G401 (cell line): ENCODE data around the gene ARPIN. TPM values are rescaled to one million over a fixed set of nuclear protein-coding genes. Genes with fewer than 3 reads are reported as not detected.

Experiments used
- DNase-seq: peaks from one replicate; pipeline ENCODE4 v3.0.0-alpha.2; 2015; ENCODE audit warnings: low spot score
- in situ Hi-C: cut with HindIII; loops from 2 replicates; pipeline ENCODE4 v1.10.0; 2016; ENCODE audit warnings: low sequenced_read_pairs, mixed read lengths
- total RNA-seq: library from RNA; depleted of rRNA; stranded (reverse); fragments of >200 nt; shearing (Covaris generic); gene quantifications from 2 replicates; pipeline ENCODE4 v1.2.3, GENCODE V29; 2014

ARPIN gene
- total RNA-seq, 1 experiment from 2014 or later, result 5.3 TPM

DNA sequence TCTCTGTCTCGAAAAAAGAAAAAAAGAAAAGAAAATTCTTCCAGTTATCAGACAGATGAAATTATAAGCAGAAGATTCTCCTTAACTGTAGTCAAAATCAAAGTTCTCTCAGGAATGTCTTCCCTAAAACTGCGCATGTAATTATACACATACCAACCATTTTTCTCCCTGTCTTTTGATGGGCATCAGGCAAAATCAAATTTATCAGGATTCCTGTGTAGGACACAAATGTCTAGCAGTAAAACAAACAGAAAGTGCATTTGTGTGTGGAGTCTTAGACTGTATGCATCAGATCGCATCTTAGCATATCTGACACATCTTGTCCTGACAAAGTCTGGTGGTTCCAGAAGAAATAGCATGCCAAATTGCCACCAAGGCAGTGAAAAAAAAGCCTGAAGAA, 3.9 kb upstream of the ARPIN start:
- in situ Hi-C loops, result no loop called here
- no peak for DNase-seq

DNA sequence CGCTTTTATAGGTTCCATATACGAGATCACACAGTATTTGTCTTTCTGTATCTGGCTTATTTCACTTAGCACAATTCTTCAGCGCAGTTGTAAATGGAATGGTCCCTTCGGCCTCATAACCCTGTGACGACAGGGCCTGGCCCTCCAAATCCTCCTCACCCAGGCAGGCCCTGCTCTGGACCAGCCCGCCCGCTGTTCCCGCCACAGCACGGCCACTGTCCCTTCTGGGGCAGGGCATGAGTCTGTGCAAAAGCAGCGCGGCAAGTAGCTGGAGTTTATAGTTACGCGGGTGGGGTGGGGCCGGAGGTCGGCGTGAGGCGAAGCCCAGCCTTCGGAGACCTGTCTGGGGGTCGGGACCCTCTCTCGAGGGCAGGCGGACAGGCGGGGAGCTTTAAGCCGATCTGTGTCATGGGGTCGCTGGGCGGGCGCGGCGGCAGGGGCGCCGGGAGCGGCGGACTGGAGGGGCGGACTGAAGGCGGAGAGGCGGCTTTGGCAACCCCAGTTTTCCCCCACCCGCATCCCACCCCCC, 543 bp downstream of the ARPIN start:
- in situ Hi-C loops, result no loop called here
- peak; percentile 58 for DNase-seq

DNA sequence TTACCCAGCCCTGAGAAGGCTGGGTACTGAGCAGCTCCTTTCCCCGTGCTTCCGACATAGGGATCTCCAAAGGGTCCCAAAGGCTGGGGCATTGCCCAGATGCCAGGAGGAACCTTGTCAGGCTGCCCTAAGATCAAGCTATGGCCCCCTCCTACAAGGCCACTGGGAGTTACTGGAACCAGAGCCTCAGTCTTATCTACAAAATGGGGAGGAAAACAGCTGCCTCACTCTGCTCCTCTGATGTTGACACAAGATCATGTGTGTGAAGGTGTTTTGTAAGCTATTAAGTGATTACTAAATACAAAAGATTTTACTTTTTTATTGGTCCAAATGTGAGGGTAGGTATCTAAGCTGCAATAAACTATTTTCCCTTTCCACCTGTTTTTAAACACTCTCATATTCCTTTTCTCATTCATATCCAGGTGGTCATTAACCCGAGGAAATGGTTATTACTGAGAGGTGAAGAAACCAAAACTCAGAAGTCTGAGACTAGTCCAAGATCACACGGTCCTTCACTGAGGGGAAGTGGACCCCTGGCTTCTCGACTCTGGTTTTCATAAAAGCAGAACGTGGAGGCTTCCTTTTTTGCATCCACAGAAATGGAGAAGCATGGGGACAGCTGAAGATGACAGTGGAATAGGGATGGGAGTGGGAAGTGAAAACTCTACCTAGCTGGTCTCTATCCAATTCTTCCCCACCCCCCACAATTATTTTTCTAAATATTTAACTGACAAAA, 1.7 kb downstream of the ARPIN start:
- in situ Hi-C loops, result no loop called here

DNA sequence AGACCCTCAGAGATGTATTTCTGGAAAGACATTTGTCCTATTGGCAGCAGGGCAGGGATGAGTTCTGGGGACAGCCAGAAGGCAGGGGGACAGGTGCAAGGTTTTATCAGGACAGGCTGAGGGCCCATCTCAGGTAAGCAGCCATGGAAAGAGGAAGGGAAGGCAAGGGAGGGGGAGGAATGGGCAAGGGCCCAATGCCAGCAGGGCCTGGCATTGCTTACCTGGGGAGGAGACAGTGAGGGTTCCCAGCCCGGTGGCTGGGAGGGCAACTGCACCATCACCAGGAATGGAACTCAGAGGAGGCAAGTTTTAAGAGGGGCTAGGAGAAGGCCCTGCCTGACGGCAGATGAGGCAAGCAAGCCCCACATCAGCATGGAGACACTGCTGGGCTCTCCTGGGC, 3.1 kb downstream of the ARPIN start:
- DNase-seq, result no peak
- in situ Hi-C loops, result no loop called here

More for the DNA sequence above, 1.7 kb downstream of the ARPIN start:
- DNase-seq, result no peak

DNA sequence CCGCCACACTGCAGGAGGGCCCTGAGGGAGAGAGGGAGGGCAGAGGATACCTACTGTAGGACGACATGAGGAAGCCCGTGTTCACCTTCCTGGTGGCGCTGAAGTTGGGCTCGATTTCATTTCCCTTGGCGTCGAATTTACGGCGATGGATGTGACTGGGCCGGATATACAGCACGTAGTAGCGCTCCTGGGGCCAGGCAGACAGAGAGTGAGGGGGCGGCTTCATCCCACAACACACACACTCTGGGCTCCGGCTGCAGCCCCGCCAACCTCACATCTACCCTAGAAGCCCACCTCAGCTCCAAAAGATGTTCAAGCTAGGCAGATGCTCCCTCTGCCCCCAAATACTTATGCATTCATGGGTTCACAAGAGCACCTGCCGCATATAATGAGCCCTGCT, 4.5 kb downstream of the ARPIN start:
- in situ Hi-C loops, result no loop called here
- DNase-seq, result no peak

DNA sequence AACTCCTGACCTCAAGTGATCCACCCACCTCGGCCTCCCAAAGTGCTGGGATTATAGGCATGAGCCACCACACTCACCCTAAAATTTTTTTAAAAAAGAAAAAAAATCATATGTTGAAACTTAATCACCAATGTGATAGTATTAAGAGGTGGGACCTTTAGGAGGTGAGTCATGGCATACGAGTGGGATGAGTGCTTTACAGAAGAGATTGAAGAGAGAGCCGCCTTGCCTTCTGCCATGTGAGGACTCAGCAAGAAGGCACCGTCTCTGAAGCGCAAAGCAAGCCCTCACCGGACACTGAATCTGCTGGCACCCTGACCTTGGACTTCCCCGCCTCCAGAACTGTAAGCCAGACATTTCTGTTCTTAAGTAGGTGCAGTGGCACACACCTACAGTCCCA, 5.5 kb downstream of the ARPIN start:
- in situ Hi-C loops, result no loop called here
- DNase-seq, result no peak

DNA sequence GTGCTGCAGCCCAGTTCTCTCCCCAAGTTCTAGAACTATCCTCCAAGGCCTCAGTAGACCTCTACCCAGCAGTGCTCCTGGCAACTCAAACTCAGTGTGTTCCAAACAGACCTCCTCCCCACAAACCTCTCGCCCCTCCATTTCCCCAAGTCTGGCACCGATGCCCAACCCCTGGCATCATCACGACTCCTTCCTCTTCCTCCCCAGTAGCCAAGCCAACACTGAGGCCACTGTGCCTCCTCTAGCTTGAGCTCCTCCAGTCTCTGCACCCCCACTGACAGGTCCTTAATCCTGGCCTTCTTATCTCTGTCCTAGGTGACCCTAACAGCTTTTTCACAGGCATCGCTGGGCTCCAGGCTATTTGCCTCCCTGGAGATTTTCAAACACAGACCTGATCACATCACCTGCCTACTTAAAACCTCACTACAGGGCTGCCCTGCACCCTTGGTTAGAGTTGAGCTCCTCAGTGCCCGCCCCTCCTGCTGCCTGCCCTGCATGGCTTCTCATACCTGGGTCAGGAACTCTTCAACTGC, 6.8 kb downstream of the ARPIN start:
- in situ Hi-C loops, result no loop called here
- no peak for DNase-seq

DNA sequence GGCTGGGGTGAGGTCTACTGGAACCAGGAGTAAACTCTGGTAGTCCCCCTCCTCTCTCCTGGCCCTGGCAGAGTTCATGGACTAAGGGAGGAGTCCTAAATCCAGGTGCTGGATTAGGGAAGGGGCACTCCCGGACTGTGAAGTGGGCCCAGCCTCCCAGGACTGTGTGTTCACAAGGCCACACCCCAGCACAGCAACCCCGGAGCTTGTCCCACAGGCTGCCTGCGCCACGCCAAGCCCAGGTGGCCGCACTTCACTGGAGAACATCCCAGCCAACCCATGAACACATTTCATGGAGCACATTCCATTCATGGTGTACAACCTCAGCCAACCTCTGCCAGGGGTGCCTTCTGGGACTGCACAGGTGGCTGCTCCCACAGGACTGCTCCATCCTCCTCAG, 8.2 kb downstream of the ARPIN start:
- in situ Hi-C loops, result no loop called here

DNA sequence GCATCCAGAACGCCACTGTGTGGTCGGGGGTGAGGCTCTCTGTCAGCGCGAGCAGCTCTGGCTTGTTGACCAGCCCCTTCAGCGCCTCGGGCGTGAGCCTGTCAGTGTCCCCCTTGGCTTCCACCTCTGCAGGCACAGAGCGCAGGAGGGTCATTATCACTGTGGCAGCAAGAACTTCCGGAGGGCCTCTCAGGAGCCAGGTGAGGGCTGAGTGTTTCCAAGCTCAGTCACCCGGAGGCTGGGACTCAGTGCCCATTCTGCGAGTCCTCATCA, 9.0 kb downstream of the ARPIN start:
- in situ Hi-C loops, result no loop called here
- DNase-seq, result no peak

More for the DNA sequence above, 8.2 kb downstream of the ARPIN start:
- DNase-seq, result no peak

DNA sequence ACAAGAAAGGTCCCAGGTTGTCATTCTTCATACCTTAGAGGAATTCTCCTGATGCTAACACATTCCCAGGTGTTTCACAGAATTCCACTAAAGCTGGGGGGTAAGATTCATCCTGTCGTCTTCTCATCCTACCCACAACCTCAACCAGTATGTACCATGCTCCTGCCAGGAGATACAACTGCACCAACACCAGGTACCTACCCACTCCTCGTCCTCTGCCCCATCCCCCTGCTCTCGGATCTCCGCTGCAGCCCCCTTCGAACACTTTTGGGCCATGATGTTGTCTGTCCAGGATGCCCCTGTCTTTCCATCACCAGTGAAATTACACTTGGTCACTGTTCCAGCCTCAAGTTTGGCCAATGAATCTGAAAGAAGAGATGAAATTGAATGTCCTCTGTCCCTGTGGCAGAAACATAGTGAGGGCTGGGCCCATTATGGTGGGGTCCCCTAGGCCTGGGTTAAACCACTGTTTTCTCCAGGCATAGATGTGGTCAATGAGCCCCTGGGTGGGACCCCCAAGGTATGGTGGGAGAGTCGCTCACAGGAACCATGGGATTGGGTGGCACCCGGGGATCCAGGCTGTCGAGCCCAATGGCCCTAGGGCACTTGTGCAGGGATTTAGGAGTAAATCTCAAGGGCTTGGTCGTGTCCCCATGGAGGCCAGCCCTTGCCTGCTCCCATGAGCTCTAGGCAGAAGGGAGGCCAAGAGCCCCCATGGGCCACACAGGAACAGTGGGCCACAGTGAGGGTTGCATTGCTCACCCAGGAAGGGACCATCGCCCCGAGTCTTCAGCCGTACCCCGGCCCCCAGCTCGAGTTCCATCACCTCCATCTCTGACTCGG, 9.5 kb downstream of the ARPIN start:
- in situ Hi-C loops, result no loop called here

DNA sequence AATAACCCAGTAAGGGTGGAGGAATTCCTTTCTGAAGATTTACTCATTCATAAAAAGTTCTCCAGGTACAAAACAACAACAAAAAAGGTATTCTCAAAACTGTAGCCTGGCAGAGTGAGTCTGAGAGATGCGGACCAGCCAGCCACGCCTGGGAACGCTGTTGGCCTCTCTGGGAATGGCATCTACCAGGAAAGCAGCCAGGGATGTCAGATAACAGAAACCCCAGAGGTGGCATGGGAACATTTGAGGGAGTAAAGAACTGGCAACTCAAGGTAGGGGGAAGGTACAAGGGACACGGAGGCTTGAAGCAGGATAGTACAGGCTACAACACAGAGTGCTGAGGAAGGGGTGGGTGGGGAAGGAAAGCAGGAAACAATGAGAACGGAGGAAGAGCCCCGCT, 11.9 kb downstream of the ARPIN start:
- DNase-seq, result no peak
- in situ Hi-C loops, result no loop called here

More for the DNA sequence above, 9.5 kb downstream of the ARPIN start:
- no peak for DNase-seq

DNA sequence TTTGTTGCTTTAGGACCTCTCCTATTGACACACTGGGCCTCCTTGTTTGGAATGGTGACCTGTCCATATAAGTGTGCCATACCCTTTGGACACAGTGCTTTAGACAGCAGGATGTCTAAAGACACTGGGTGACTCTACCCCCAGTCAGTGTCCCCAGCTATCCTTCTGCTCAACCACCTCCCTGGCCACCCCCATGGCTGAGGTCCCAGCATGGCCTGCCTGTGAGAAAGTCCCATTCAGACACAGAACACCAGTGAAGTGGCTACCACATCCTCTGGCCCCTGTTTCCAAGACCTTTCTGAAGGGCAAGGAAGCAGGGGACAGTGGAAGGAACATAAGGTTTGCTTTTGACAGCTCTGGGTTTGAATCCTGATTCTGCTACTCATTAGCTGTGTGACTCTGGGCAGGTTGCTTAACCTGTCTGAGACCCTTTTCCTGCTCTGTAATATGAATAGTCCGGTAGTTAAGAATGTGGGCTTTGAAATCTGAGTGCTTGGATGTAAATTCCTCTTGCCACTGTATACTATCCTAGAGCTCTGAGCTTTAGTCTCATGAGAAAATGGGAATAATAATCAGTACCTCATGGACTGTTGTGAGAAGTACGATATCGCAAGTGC, 12.7 kb downstream of the ARPIN start:
- DNase-seq, result no peak
- in situ Hi-C loops, result no loop called here

DNA sequence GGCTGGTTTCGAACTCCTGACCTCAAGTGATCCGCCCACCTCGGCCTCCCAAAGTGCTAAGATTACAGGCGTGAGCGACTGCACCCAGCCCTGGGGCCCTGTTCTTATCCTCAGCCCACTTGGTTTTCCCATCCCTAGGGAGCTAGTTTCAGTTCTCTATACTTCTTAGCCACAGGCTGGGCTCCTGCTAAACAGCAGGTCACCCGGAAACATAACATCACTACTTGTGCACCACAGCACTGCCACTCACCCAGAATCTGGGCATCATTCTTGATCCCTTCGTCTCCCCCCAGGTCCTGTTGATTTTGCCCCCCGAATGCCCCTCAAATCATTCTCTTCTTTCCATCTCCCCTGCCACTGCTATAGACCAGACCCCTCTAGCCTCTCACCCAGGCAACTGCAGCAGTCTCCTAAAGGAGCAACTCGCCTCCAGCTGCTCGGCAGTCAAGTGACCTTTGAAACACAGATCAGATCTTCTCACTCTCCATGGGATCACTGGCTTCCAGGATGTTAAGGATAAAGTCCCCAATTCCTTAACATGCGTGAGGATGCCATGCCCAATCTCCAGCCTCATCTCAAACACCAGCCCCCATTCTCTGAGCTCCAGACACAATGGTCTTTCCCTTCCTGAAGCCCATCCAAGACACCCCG, 13.3 kb downstream of the ARPIN start:
- in situ Hi-C loops, result no loop called here

DNA sequence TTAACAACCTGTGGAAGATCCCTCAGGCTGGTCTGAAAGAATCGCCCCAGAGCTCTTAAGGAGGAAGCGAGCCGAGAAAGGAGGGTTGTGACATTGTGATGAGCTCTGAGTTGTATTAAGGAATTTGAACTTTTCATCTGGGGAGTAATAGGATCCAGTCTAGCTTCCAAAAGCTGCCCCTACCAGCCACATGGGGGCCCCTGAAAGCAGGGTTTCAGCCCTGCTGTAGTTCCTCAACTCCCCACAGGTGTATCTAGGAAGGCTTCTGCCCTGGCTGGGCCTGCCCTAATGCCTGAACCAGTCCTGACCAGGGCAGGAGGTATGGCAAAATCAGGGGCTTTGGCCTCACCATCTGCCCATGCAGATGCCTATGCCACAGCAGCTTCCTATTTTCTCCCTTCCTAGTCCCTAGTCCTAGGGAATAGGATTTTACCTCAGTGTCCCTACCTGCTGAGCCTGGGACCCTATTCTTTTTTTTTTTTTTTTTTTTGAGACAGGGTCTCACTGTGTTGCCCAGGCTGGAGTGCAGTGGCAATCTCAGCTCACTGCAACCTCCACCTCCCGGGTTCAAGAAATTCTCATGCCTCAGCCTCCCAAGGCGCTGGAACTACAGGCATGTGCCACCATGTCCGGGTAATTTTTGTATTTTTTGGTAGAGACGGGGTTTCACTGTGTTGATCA, 14.0 kb downstream of the ARPIN start:
- peak; percentile 21 for DNase-seq

More for the DNA sequence above, 13.3 kb downstream of the ARPIN start:
- DNase-seq, result no peak

DNA sequence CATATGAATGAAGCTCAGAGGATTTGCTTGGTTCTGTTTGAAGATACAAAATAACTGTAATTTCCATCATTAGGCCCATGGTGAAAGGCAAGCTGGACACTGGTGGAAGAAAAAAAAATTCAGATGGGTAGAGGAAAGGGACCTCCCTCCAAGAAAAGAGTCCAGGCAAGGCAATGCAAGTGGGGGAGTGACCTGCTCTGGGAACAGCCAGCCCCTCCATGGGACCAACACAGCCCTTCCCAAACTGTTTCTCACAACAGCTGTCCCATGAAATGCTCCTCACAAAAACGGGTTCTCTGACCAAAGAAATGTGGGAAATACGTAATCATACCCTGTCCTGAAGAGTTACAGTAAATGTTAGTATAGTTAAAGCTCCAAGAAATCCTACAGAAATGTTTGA, 14.6 kb downstream of the ARPIN start:
- in situ Hi-C loops, result no loop called here

More for the DNA sequence above, 14.0 kb downstream of the ARPIN start:
- in situ Hi-C loops, result no loop called here

DNA sequence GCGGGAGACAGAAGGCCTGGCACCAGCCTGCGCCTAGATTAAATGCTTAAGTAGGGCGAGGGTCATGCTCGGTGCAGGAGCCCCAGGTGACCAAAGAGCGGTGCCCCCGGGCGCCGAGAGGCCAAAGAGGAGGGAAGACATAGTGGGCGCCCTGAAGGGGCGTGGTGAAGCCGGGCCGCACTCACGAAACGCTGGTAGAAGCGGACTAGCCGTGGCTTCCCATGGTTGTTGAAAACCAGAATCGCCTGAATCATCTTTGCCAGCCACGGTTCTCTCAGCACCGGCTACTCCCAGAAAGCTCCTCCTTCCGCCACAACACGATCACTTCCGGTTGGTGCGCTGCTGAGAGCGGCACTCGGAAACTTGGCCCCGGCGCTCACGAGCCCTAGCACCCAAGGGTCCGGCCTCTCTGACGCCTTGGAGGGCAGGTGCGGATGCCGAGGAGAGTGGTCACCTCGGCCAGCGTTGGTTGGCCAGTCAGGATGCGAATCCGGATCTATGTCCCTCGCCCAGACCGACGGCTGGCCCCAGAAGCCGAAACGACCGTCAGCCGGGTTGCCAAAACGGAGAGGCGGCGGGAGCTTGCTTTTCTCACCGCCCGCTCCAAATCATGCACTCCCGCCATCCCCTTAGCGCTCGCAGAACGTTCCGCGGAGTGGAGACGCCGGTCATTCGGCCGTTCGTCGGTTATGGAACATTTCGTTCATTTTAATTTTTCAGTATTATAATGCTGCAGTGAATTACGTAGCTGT, 18.9 kb downstream of the ARPIN start, which contains the start of gene AP3S2:
TSS of gene AP3S2 (minus strand) at position 299 of the 752 bp plus-strand sequence. CDS start at position 254, 45 bp downstream.
- DNase-seq, result peak; percentile 95
- in situ Hi-C loops, result no loop called here

More for the DNA sequence above, 14.6 kb downstream of the ARPIN start:
- no peak for DNase-seq

DNA sequence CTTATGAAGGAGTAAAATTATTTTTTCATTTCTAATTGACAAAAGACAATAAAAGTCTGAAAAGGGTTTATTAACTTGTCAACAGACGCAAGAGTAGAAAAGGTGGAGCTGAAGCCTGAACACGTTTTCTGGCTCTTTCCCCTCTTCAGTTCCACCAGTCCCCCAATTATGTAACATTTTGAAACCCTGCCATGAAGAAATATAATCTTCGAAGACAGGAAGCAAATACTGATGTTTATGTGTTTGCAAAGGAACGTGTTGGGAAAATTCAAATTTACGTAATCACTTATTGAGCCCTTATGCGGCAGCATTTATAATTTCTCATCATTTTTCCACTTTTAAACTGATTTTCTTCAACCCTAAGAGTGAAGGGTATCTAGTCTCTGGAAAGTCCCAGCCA, 19.7 kb downstream of the ARPIN start:
- in situ Hi-C loops, result no loop called here
- peak; percentile 30 for DNase-seq

DNA sequence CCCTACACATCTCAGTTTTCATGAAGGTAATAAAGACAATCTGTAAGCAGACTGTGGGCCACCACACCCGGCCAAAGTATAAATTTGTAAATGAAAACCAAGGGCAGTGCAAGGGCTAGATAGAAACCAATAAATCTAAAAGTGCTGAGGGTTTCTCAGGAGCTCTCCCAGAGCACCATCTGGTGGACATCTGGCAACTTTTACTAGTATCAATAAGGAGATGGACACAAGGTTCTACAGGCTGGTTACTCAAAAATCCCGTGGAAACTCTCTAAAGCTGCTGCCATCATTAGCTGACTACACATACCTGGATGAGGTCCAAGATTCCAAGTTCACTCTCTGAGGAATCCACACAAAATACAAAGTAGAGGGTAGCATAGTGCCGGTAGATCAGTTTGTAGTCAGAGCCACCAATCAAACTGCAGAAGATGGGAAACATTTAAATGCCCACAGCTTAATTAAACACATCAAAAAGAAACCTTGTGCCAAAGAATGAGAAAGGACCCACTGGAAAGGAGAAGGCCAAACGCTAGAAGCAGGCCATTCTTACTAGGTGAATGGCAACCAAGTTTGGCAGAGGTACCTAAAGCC, 24.4 kb downstream of the ARPIN start:
- in situ Hi-C loops, result no loop called here
- DNase-seq, result peak; percentile 19
